Stomach (tissue), 4 donors: ENCODE results near the gene DNM3.

ENCODE experiments used
- CTCF ChIP-seq, 7 experiments: fragments of 450-650 bp in 4 of 7; fragments of 200-600 bp in 3 of 7; sonication (generic) in 3 of 7; IDR thresholded peaks; one replicate each; pipeline ENCODE4 v1.5.1; 2016 to 2019; ENCODE audit warnings: antibody characterized with exemption in 7 of 7, control low read depth in 2 of 7, mild to moderate bottlenecking in 1 of 7
- POLR2A ChIP-seq, 4 donors: fragments of 450-650 bp; IDR thresholded peaks; one replicate each; pipeline ENCODE4 v1.6.1; 2016; ENCODE audit warnings: antibody characterized with exemption in 4 of 4, control low read depth in 2 of 4, mild to moderate bottlenecking in 1 of 4, moderate library complexity in 1 of 4

DNA sequence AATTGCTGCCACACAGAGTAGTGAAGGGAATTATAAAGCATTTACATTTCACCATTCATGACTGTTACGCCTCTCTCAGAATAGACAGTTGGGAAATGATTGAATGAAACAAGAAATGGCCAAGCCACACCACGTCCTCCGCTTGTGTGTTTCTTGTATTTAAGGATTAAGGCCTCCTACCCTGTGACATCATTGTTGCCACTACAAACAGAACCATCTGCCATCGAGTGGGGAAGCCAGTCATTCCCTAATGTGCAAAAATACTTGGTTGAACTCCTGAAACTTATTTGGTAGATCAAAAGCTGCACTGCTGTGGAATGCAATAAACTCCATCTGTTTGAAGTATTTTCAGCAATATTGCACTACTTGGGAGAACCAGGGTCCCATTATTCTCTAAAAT lies 480.2 kb downstream of the DNM3 start:
- TF ChIP-seq POLR2A (IDR thresholded peaks at IDR 0.05) (no peak), CTCF (IDR thresholded peaks at IDR 0.05) (no peak)
